H1 (cell line): ENCODE results near the gene CDCA5. TPM values are rescaled to one million over a fixed set of nuclear protein-coding genes. Genes with fewer than 3 reads are reported as not detected.

ENCODE experiments used
- CTCF ChIA-PET: fragments of 300-600 bp; sonication (Branson Sonifier 250); formaldehyde crosslinking; loops from one replicate; lab custom pipeline; 2021; ENCODE audit not compliant: partially characterized antibody; lab: Charles Lee
- POLR2A ChIA-PET: fragments of 300-600 bp; sonication (Branson Sonifier 250); formaldehyde crosslinking; loops from one replicate; lab custom pipeline; 2021; ENCODE audit warnings: inconsistent platforms; ENCODE audit not compliant: partially characterized antibody; lab: Charles Lee
- DNase-seq, 2 experiments: peaks; one replicate each; pipeline versions ENCODE4 v3.0.0 to v3.0.0-alpha.2; 2010 to 2022; ENCODE audit warnings: low spot score in 2 of 2, low read depth in 1 of 2, mixed read lengths in 1 of 2
- FAIRE-seq: peaks from 2 replicates; lab custom pipeline; 2011; peaks lifted over from hg19 to GRCh38; lab: Jason Lieb, UNC
- H2AFZ ChIP-seq: 2 replicates; pipeline ENCODE4 v1.8.1; 2012; ENCODE audit warnings: low read length, inconsistent platforms
- H2AK5ac ChIP-seq: 2 replicates; pipeline ENCODE4 v1.6.1; 2013; ENCODE audit warnings: low read depth, low read length
- H2BK120ac ChIP-seq: replicated peaks from 2 replicates; pipeline ENCODE3; 2013; ENCODE audit warnings: low read depth, low read length, inconsistent platforms
- H2BK12ac ChIP-seq: 2 replicates; pipeline ENCODE4 v1.6.1; 2013; ENCODE audit warnings: low read depth, low read length
- H2BK15ac ChIP-seq: 2 replicates; pipeline ENCODE4 v1.6.1; 2013; ENCODE audit warnings: low read length
- H2BK20ac ChIP-seq: 2 replicates; pipeline ENCODE4 v1.6.1; 2013; ENCODE audit warnings: low read length
- H2BK5ac ChIP-seq: 2 replicates; pipeline ENCODE4 v1.6.1; 2013; ENCODE audit warnings: low read depth, low read length
- H3K14ac ChIP-seq: 2 replicates; pipeline ENCODE4 v1.6.1; 2013; ENCODE audit warnings: inconsistent platforms; ENCODE audit not compliant: insufficient read length
- H3K18ac ChIP-seq: 2 replicates; pipeline ENCODE4 v1.6.1; 2013; ENCODE audit warnings: low read length; ENCODE audit errors: extremely low read depth
- H3K23ac ChIP-seq: 2 replicates; pipeline ENCODE4 v1.6.1; 2013; ENCODE audit warnings: inconsistent platforms; ENCODE audit not compliant: insufficient read length
- H3K23me2 ChIP-seq: 2 replicates; pipeline ENCODE4 v1.6.1; 2013; ENCODE audit warnings: low read depth, low read length
- H3K27ac ChIP-seq: 2 replicates; pipeline ENCODE4 v1.6.1; 2011; ENCODE audit warnings: low read depth, low read length, inconsistent platforms
- H3K27me3 ChIP-seq, 4 experiments: replicated peaks in 1 of 4; 1 replicate in 1 of 4; 2 replicates in 3 of 4; pipeline versions ENCODE4 v1.6.1 to v1.8.1; 2011 to 2013; ENCODE audit warnings: low read length in 3 of 4, mild to moderate bottlenecking in 3 of 4, inconsistent platforms in 2 of 4, mixed read lengths in 2 of 4, moderate library complexity in 1 of 4; ENCODE audit not compliant: control insufficient read depth in 3 of 4, insufficient read depth in 3 of 4; ENCODE audit errors: extremely low read depth in 1 of 4
- H3K36me3 ChIP-seq, 4 experiments: 2 replicates each; pipeline versions ENCODE4 v1.6.1 to v1.8.1; 2011 to 2013; ENCODE audit warnings: mild to moderate bottlenecking in 4 of 4, low read length in 3 of 4, moderate library complexity in 2 of 4, control low read depth in 1 of 4, inconsistent platforms in 1 of 4; ENCODE audit not compliant: insufficient read depth in 4 of 4, control insufficient read depth in 2 of 4
- H3K4ac ChIP-seq: replicated peaks from 2 replicates; pipeline ENCODE3; 2013; ENCODE audit warnings: low read length, low read depth, mixed read lengths, inconsistent platforms; ENCODE audit not compliant: insufficient read length
- H3K4me1 ChIP-seq, 4 experiments: replicated peaks in 1 of 4; 1 replicate in 1 of 4; 2 replicates in 3 of 4; pipeline versions ENCODE4 v1.6.1 to v1.8.1; 2011 to 2013; ENCODE audit warnings: low read length in 3 of 4, inconsistent platforms in 2 of 4, mixed read lengths in 1 of 4; ENCODE audit not compliant: insufficient read depth in 4 of 4, control insufficient read depth in 3 of 4
- H3K4me2 ChIP-seq, 2 experiments: 2 replicates each; pipeline versions ENCODE4 v1.6.1 to v1.8.1; 2011 to 2013; ENCODE audit warnings: low read depth in 2 of 2, low read length in 2 of 2, control low read depth in 1 of 2, inconsistent platforms in 1 of 2, mild to moderate bottlenecking in 1 of 2; ENCODE audit not compliant: insufficient read depth in 1 of 2
- H3K4me3 ChIP-seq, 4 experiments: fragments of 200-600, 300-600 bp in 1 of 4; sonication (generic), shearing (Covaris generic), sonication (Bioruptor Twin) in 1 of 4; 2 replicates each; pipeline versions ENCODE4 v1.5.1 to v1.8.1; 2011 to 2016; ENCODE audit warnings: low read length in 4 of 4, low read depth in 3 of 4, control low read depth in 2 of 4, inconsistent platforms in 2 of 4, mild to moderate bottlenecking in 2 of 4, mixed read lengths in 1 of 4, moderate library complexity in 1 of 4; ENCODE audit not compliant: insufficient read depth in 2 of 4; ENCODE audit errors: extremely low read depth in 1 of 4
- H3K56ac ChIP-seq: replicated peaks from 2 replicates; pipeline ENCODE3; 2013; ENCODE audit warnings: low read depth, mild to moderate bottlenecking, mixed read lengths, low read length, inconsistent platforms; ENCODE audit not compliant: insufficient read length
- H3K79me1 ChIP-seq: 2 replicates; pipeline ENCODE4 v1.6.1; 2013; ENCODE audit warnings: low read depth, low read length, control low read depth
- H3K79me2 ChIP-seq, 2 experiments: 2 replicates each; pipeline versions ENCODE4 v1.6.1 to v1.8.1; 2012 to 2013; ENCODE audit warnings: low read length in 2 of 2, mild to moderate bottlenecking in 2 of 2, inconsistent platforms in 1 of 2; ENCODE audit not compliant: insufficient read depth in 2 of 2, control insufficient read depth in 1 of 2
- H3K9ac ChIP-seq, 4 experiments: replicated peaks in 1 of 4; 1 replicate in 1 of 4; 2 replicates in 3 of 4; pipeline versions ENCODE4 v1.6.1 to v1.8.1; 2011 to 2013; ENCODE audit warnings: low read depth in 3 of 4, low read length in 3 of 4, control low read depth in 2 of 4, mild to moderate bottlenecking in 2 of 4, moderate library complexity in 2 of 4, inconsistent platforms in 1 of 4; ENCODE audit errors: extremely low read depth in 1 of 4
- H3K9me3 ChIP-seq, 2 experiments: 2 replicates each; pipeline versions ENCODE4 v1.6.1 to v1.8.1; 2012 to 2013; ENCODE audit warnings: mild to moderate bottlenecking in 2 of 2, moderate library complexity in 2 of 2, control low read depth in 1 of 2, inconsistent platforms in 1 of 2, low read depth in 1 of 2, low read length in 1 of 2, mixed read lengths in 1 of 2; ENCODE audit not compliant: insufficient read depth in 2 of 2
- H4K20me1 ChIP-seq, 2 experiments: replicated peaks in 1 of 2; 2 replicates each; pipeline versions ENCODE3 to v1.8.1; 2011 to 2013; ENCODE audit warnings: inconsistent platforms in 2 of 2, low read length in 2 of 2, mild to moderate bottlenecking in 1 of 2; ENCODE audit not compliant: insufficient read depth in 2 of 2, control insufficient read depth in 1 of 2
- H4K5ac ChIP-seq: 2 replicates; pipeline ENCODE4 v1.6.1; 2013; ENCODE audit warnings: low read length, low read depth, mixed read lengths, inconsistent platforms; ENCODE audit not compliant: insufficient read length
- H4K8ac ChIP-seq: 2 replicates; pipeline ENCODE4 v1.8.0; 2013; ENCODE audit warnings: mild to moderate bottlenecking, moderate library complexity, low read length, inconsistent platforms; ENCODE audit not compliant: insufficient read depth; ENCODE audit errors: extremely low read depth
- H4K91ac ChIP-seq: replicated peaks from 2 replicates; pipeline ENCODE3; 2013; ENCODE audit warnings: low read length, mixed read lengths, inconsistent platforms; ENCODE audit not compliant: insufficient read length
- ASH2L ChIP-seq: fragments of 200-600, 300-600 bp; sonication (generic); IDR thresholded peaks from one replicate; pipeline ENCODE4 v1.7.1; 2017; ENCODE audit warnings: low read length
- BRCA1 ChIP-seq: IDR thresholded peaks from 2 replicates; pipeline ENCODE4 v1.6.1; 2012; ENCODE audit warnings: low read depth, low read length, improper control_type of control experiment
- E2F6 ChIP-seq: IDR thresholded peaks from 2 replicates; pipeline ENCODE4 v1.6.1; 2012; ENCODE audit warnings: inconsistent platforms
- EGR1 ChIP-seq: IDR thresholded peaks from 2 replicates; pipeline ENCODE4 v1.6.1; 2011; ENCODE audit warnings: low read depth, low read length, borderline replicate concordance
- HDAC2 ChIP-seq, 2 experiments: fragments of 300-600 bp in 1 of 2; sonication (generic) in 1 of 2; IDR thresholded peaks; 2 replicates each; pipeline ENCODE4 v1.6.1; 2011 to 2012; ENCODE audit warnings: low read depth in 2 of 2, low read length in 2 of 2, mild to moderate bottlenecking in 2 of 2, moderate library complexity in 2 of 2, borderline replicate concordance in 1 of 2, inconsistent platforms in 1 of 2
- JUN ChIP-seq: IDR thresholded peaks from 2 replicates; pipeline ENCODE4 v1.6.1; 2011; ENCODE audit warnings: low read depth, mild to moderate bottlenecking, improper control_type of control experiment, low read length
- PHF8 ChIP-seq: fragments of 200-600 bp; sonication (generic); conservative IDR thresholded peaks from 2 replicates; pipeline ENCODE4 v1.7.1; 2012; ENCODE audit warnings: low read depth, mild to moderate bottlenecking, inconsistent platforms, low read length, moderate library complexity
- SIN3A ChIP-seq, 2 experiments: IDR thresholded peaks in 1 of 2; conservative IDR thresholded peaks in 1 of 2; 2 replicates each; pipeline ENCODE4 v1.6.1; 2011 to 2012; ENCODE audit warnings: low read length in 2 of 2, improper control_type of control experiment in 1 of 2, low read depth in 1 of 2, mild to moderate bottlenecking in 1 of 2
- SUZ12 ChIP-seq: fragments of 200-600 bp; sonication (generic); IDR thresholded peaks from 2 replicates; pipeline ENCODE4 v1.6.1; 2012; ENCODE audit warnings: mild to moderate bottlenecking, inconsistent platforms, low read length, moderate library complexity, mixed read lengths
- WGBS, 2 experiments: shearing (Covaris generic) in 1 of 2; methylation state at CpG; one replicate each; pipeline versions ENCODE4 v1.1.6 to v1.1.7; 2013 to 2015; ENCODE audit warnings: low lambda C conversion rate in 2 of 2, mixed read lengths in 2 of 2, inconsistent platforms in 1 of 2, low coverage in 1 of 2, missing lambda C conversion rate in 1 of 2; ENCODE audit not compliant: insufficient replicate concordance in 2 of 2, insufficient coverage in 1 of 2, insufficient read length in 1 of 2; ENCODE audit errors: extremely low coverage in 1 of 2, missing lambda C conversion rate in 1 of 2; 5-methylcytosine and 5-hydroxymethylcytosine counted together
- polyA plus RNA-seq, 7 experiments: library from polyadenylated mRNA; depleted of rRNA in 3 of 7; stranded (reverse) in 5 of 7; unstranded in 2 of 7; fragments of >200 nt in 5 of 7; fragments of 200-250 nt in 2 of 7; gene quantifications; 1 replicate in 5 of 7; 2 replicates in 1 of 7; 4 replicates in 1 of 7; pipeline versions ENCODE4 v1.2.1 to v1.2.3, GENCODE V29; 2011 to 2013; ENCODE audit warnings: missing spikeins in 2 of 7, mixed read lengths in 2 of 7
- total RNA-seq: library from RNA; stranded (reverse); fragmentation: NEBNext Ultra II Directional; extraction: Animal tissue kit (Norgen Biotek cat#: 25700); gene quantifications from 2 replicates; pipeline ENCODE4 v1.2.1, GENCODE V29; 2021

CDCA5 gene
- total and polyA plus RNA-seq, 2 of the 8 experiments (the other 6 are each of a cell fraction or from before 2014, with no cell fraction given), result 39.2 to 87.0 TPM

DNA sequence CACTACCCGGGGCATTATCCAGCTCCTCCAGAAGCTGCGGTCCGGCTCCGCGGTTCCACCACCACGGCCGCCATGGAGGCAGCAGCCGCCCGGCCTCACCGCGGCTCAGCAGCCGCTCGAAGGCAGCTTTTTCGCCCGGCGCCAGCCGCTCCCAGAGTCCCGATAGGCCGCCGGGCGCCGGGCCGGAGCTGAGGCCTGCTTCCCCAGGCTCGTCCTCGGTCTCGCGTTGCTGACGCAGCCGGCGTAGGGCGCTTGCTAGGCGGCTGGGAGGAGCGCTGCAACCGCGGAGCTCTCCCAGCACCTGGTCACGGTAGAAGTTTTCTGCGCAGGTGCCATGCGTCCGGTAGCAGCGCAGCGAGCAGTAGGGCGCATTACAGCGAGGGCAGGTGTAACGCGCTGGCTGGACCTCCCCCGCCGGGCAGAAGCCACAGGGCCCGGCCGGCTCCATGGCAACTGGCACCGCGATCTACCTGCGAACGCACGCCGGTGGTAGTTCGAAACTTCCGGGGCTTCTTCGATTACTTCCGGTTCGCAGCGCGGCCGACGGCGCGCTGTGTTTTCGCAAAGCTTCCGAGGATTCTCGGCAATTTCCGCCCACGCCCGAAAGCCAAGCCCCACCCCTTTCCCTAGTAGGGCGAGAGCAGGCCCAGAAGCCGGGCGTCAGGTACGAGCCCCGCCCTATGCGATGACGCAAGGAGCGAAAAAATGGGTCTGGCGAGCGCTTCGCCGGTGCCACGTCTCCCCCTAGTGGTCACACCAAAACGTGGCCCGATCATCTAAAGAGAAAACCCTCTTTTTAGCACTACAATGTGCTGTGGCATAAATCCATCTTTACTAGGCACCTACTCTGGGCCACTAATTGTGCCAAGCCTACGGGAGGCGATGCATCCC lies 33.6 kb upstream of the CDCA5 start, which contains the start of gene ZNHIT2:
ZNHIT2 (minus strand) TSS at position 496 of the 891 bp plus-strand sequence; CDS start at position 448, 48 bp downstream.
- FAIRE-seq, result peak; percentile 80
- TF ChIP-seq EGR1, result peak; percentile 90
- peak; percentile 89 for TF ChIP-seq PHF8
- TF ChIP-seq E2F6, result no peak; the same call in 1 of the 2 replicates
- 0 out of 2 replicates have a peak, but pooled peaks have one; percentile 17 for TF ChIP-seq JUN
- peak in 1 of 2 experiments; percentile 54; a peak in 2 of 4 replicates for TF ChIP-seq HDAC2 (IDR thresholded peaks at IDR 0.05; ENCODE audit: borderline replicate concordance in 1 of 2, low read depth in 2 of 2, low read length in 2 of 2)
- TF ChIP-seq SUZ12, result no peak
- peak; percentile 83 to 96 for TF ChIP-seq SIN3A (conservative IDR thresholded peaks at IDR 0.05 in 1 of 2, IDR thresholded peaks at IDR 0.05 in 1 of 2; ENCODE audit: low read depth in 1 of 2, low read length in 2 of 2)
- peak; percentile 19 for TF ChIP-seq ASH2L
- TF ChIP-seq BRCA1, result no peak

More for the DNA sequence above, 33.6 kb upstream of the CDCA5 start, which contains the start of gene ZNHIT2:
- H3K36me3 ChIP-seq, result peaks cover 11 to 35% (median 18%) of the 10 kb centered on the region in 4 experiments
- no peaks in the 10 kb centered on the region for H3K9me3 ChIP-seq
- H4K5ac ChIP-seq, result peak within 1 kb of the TSS; percentile 67
- no peak within 1 kb of the TSS; the same call in 1 of the 2 replicates for H2AK5ac ChIP-seq
- H3K79me2 ChIP-seq, result peaks cover 6 to 26% of the 10 kb centered on the region in 2 experiments
- no peak within 1 kb of the TSS for H3K14ac ChIP-seq
- H3K23me2 ChIP-seq, result peaks cover 14% of the 10 kb centered on the region; the same call in 1 of the 2 replicates
- peak within 1 kb of the TSS; percentile 98 for H4K91ac ChIP-seq
- peak within 1 kb of the TSS; percentile 94 for H3K4ac ChIP-seq
- H4K20me1 ChIP-seq, result peaks cover 4 to 6% of the 10 kb centered on the region in 2 experiments
- peaks cover 13% of the 10 kb centered on the region for H3K79me1 ChIP-seq
- CTCF ChIA-PET, result interaction anchor here (0.6 to 2.2 kb wide), 16 partner anchors 9 to 271 kb away, joined by 3 to 12 read pairs (median 3); no protein-coding TSS in a partner anchor
- peak within 1 kb of the TSS; percentile 79 to 82 (median 80) for H3K9ac ChIP-seq
- 3% methylated on average over 76 of the region's 89 CpGs; no CpG with 5 or more reads in 1 of the 2 experiments for WGBS, 2 experiments
- peaks cover 2 to 22% (median 13%) of the 10 kb centered on the region in 4 experiments for H3K4me1 ChIP-seq
- H3K4me2 ChIP-seq, result peak within 1 kb of the TSS; percentile 80 to 94
- peak within 1 kb of the TSS; percentile 78 for H3K27ac ChIP-seq
- peak within 1 kb of the TSS; percentile 96 for H4K8ac ChIP-seq
- peak within 1 kb of the TSS; percentile 84 for H2BK5ac ChIP-seq
- H2BK15ac ChIP-seq, result no peak within 1 kb of the TSS
- H2AFZ ChIP-seq, result no peak within 1 kb of the TSS
- no peaks in the 10 kb centered on the region for H3K27me3 ChIP-seq
- H3K23ac ChIP-seq, result no peak within 1 kb of the TSS
- DNase-seq, result peak; percentile 98 to 99
- H2BK20ac ChIP-seq, result no peak within 1 kb of the TSS
- H2BK120ac ChIP-seq, result no peak within 1 kb of the TSS
- peak within 1 kb of the TSS; percentile 91 for H3K56ac ChIP-seq
- peak within 1 kb of the TSS; percentile 93 for H3K18ac ChIP-seq
- peak within 1 kb of the TSS; percentile 61 to 83 (median 72) for H3K4me3 ChIP-seq
- no peak within 1 kb of the TSS for H2BK12ac ChIP-seq
- POLR2A ChIA-PET, result interaction anchor here (0.5 to 17.4 kb wide), 28 partner anchors 8 to 741 kb away, joined by 3 to 305 read pairs (median 5); partner anchors contain the start of genes ARL2, CAPN1, CDCA5 and MALAT1
